Panc1 (cell line): Measurements from ENCODE around the gene WWOX. TPM values are rescaled to one million over a fixed set of nuclear protein-coding genes. Genes with fewer than 3 reads are reported as not detected.

Experiments used
- ATAC-seq: fragments of 200-7000 bp; cut with Tn5 transposase; 2 replicates; pipeline ENCODE4 v1.9.1; 2020; ENCODE audit warnings: mild to moderate bottlenecking, moderate library complexity
- BruUV-seq: library from RNA; stranded (reverse); fragments of 400-500 nt; replicated peaks from 2 replicates; lab custom pipeline; 2021; lab: Mats Ljungman, UMichigan
- CTCF ChIA-PET: fragments of 300-600 bp; sonication (Branson Sonifier 250); formaldehyde crosslinking; loops from one replicate; lab custom pipeline; 2022; ENCODE audit warnings: antibody characterized with exemption; lab: Charles Lee
- POLR2A ChIA-PET: fragments of 300-600 bp; sonication (Branson Sonifier 250); formaldehyde crosslinking; loops from one replicate; lab custom pipeline; 2022; ENCODE audit warnings: antibody characterized with exemption; lab: Charles Lee
- DNase-seq: peaks from one replicate; pipeline ENCODE4 v3.0.0-alpha.2; 2010; ENCODE audit warnings: low read depth, low spot score
- H3K27ac ChIP-seq: 2 replicates; pipeline ENCODE4 v1.5.1; 2011; ENCODE audit warnings: mild to moderate bottlenecking, low read length, inconsistent platforms
- H3K27me3 ChIP-seq: fragments of 200-500 bp; sonication (Bioruptor generic); 2 replicates; pipeline ENCODE4 v1.6.0; 2014; ENCODE audit warnings: low read length, inconsistent platforms; ENCODE audit not compliant: control insufficient read depth, insufficient read depth
- H3K36me3 ChIP-seq: fragments of 200-500 bp; sonication (Bioruptor generic); 2 replicates; pipeline ENCODE4 v1.5.1; 2014; ENCODE audit warnings: inconsistent platforms, mild to moderate bottlenecking, low read length, moderate library complexity; ENCODE audit not compliant: control insufficient read depth, insufficient read depth
- H3K4me1 ChIP-seq: 2 replicates; pipeline ENCODE4 v1.5.1; 2011; ENCODE audit warnings: inconsistent platforms, mild to moderate bottlenecking, low read length, moderate library complexity; ENCODE audit not compliant: control insufficient read depth, insufficient read depth
- H3K4me3 ChIP-seq, 2 experiments: 2 replicates each; pipeline ENCODE4 v1.5.1; 2011 to 2012; ENCODE audit warnings: low read depth in 2 of 2, low read length in 2 of 2, mild to moderate bottlenecking in 2 of 2, inconsistent platforms in 1 of 2, moderate library complexity in 1 of 2
- H3K9me3 ChIP-seq: fragments of 200-500 bp; sonication (Bioruptor generic); 2 replicates; pipeline ENCODE4 v1.5.1; 2014; ENCODE audit warnings: low read depth, mild to moderate bottlenecking, inconsistent platforms, low read length, moderate library complexity; ENCODE audit not compliant: control insufficient read depth, insufficient read depth
- POLR2AphosphoS5 ChIP-seq: IDR thresholded peaks from 2 replicates; pipeline ENCODE4 v1.6.1; 2012; ENCODE audit warnings: mild to moderate bottlenecking, low read depth, low read length, moderate library complexity
- SIN3A ChIP-seq: IDR thresholded peaks from 2 replicates; pipeline ENCODE4 v1.6.1; 2012; ENCODE audit warnings: low read depth, mild to moderate bottlenecking, low read length, moderate library complexity, borderline replicate concordance; ENCODE audit not compliant: insufficient read depth
- TCF7L2 ChIP-seq: IDR thresholded peaks from 2 replicates; pipeline ENCODE4 v1.6.1; 2011; ENCODE audit warnings: mild to moderate bottlenecking, low read depth, low read length, inconsistent platforms
- in situ Hi-C: cut with HindIII; loops from 2 replicates; pipeline ENCODE4 v1.10.0; 2016; ENCODE audit warnings: low sequenced_read_pairs, low pct_unique_long_range_greater_than_20kb
- intact Hi-C: fragments of 100-400 bp; cut with micrococcal nuclease; formaldehyde crosslinking; loops from one replicate; pipeline ENCODE4 v1.10.0; 2022; ENCODE audit not compliant: unreplicated experiment
- total RNA-seq: library from RNA; stranded (reverse); gene quantifications from one replicate; pipeline ENCODE4 v1.2.1, GENCODE V29; 2021; ENCODE audit not compliant: unreplicated experiment
- TF ChIP-seq, protein P1 (sequence below): fragments of 450-650 bp; IDR thresholded peaks from 2 replicates; pipeline ENCODE4 v1.5.1; 2017; ENCODE audit warnings: mild to moderate bottlenecking
- TF ChIP-seq, protein P2 (sequence below), 2 experiments: IDR thresholded peaks; 2 replicates each; pipeline ENCODE4 v1.6.1; 2011 to 2012; ENCODE audit warnings: low read depth in 2 of 2, control low read depth in 1 of 2, low read length in 1 of 2, mild to moderate bottlenecking in 1 of 2, moderate library complexity in 1 of 2; ENCODE audit not compliant: insufficient read depth in 1 of 2

WWOX gene
- total RNA-seq, 1 experiment from 2014 or later: 12.5 TPM

DNA sequence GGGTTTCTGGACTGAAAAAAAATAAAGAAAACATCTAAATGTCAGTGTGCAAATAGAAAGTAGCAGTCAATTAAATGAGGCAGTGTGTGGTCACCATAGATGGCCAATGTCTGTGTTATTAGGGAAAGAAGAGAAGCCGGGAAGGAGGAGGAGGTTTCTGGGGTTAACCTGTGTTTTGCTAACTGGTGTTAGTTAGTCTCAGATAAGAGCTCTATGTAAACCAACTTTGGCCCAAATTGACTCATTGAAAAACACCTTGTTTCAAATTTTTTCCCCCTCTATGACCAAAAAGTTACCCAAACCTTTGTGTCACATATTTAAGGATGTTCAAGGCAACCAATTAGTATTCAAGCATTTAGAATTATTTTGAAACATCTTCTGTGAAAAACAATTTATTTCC lies 970.2 kb downstream of the WWOX start:
- DNase-seq: no peak
- Histone ChIP-seq H3K4me1 (no peaks in the 10 kb centered on the region), H3K27me3 (no peaks in the 10 kb centered on the region; the same call in 1 of the 2 replicates), H3K36me3 (no peaks in the 10 kb centered on the region), H3K9me3 (no peaks in the 10 kb centered on the region), H3K4me3 (no peak overlapping the region), H3K27ac (no peak overlapping the region)
- BruUV-seq: no TSS peak
- ChIA-PET POLR2A (no interaction called here), CTCF (no interaction called here)
- in situ Hi-C loops: no loop called here
- no peak for ATAC-seq
- intact Hi-C loops: no loop called here
- no peak for TF ChIP-seq SIN3A
- TF ChIP-seq, protein P1, sequence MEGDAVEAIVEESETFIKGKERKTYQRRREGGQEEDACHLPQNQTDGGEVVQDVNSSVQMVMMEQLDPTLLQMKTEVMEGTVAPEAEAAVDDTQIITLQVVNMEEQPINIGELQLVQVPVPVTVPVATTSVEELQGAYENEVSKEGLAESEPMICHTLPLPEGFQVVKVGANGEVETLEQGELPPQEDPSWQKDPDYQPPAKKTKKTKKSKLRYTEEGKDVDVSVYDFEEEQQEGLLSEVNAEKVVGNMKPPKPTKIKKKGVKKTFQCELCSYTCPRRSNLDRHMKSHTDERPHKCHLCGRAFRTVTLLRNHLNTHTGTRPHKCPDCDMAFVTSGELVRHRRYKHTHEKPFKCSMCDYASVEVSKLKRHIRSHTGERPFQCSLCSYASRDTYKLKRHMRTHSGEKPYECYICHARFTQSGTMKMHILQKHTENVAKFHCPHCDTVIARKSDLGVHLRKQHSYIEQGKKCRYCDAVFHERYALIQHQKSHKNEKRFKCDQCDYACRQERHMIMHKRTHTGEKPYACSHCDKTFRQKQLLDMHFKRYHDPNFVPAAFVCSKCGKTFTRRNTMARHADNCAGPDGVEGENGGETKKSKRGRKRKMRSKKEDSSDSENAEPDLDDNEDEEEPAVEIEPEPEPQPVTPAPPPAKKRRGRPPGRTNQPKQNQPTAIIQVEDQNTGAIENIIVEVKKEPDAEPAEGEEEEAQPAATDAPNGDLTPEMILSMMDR: no peak
- TF ChIP-seq, protein P2, sequence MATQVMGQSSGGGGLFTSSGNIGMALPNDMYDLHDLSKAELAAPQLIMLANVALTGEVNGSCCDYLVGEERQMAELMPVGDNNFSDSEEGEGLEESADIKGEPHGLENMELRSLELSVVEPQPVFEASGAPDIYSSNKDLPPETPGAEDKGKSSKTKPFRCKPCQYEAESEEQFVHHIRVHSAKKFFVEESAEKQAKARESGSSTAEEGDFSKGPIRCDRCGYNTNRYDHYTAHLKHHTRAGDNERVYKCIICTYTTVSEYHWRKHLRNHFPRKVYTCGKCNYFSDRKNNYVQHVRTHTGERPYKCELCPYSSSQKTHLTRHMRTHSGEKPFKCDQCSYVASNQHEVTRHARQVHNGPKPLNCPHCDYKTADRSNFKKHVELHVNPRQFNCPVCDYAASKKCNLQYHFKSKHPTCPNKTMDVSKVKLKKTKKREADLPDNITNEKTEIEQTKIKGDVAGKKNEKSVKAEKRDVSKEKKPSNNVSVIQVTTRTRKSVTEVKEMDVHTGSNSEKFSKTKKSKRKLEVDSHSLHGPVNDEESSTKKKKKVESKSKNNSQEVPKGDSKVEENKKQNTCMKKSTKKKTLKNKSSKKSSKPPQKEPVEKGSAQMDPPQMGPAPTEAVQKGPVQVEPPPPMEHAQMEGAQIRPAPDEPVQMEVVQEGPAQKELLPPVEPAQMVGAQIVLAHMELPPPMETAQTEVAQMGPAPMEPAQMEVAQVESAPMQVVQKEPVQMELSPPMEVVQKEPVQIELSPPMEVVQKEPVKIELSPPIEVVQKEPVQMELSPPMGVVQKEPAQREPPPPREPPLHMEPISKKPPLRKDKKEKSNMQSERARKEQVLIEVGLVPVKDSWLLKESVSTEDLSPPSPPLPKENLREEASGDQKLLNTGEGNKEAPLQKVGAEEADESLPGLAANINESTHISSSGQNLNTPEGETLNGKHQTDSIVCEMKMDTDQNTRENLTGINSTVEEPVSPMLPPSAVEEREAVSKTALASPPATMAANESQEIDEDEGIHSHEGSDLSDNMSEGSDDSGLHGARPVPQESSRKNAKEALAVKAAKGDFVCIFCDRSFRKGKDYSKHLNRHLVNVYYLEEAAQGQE (IDR thresholded peaks at IDR 0.05; ENCODE audit: insufficient read depth in 1 of 2, low read depth in 2 of 2, low read length in 1 of 2): no peak

DNA sequence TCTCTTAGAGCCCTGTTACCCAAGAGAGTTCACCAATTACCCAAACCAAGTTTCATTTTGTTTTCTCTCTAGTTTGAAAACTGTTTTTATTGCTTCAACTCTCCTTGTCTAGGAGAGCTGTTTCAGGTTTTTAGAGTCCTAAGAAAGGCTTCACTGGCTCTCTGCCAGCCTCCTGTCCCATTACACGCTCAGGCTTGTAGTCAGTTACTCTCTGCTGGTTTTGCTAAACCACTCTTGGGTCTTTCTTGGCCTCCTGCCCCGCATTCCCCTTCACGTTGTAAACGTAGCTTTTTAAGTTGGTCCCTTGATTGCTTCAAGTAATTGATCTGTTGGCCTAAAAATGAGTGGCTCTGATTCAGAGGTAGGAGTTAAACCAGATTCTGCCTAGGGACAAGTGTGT lies 972.0 kb downstream of the WWOX start:
- H3K9me3 ChIP-seq: no peaks in the 10 kb centered on the region
- no peaks in the 10 kb centered on the region; the same call in 1 of the 2 replicates for H3K27me3 ChIP-seq
- ChIA-PET CTCF (no interaction called here), POLR2A (no interaction called here)
- no peak overlapping the region for H3K27ac ChIP-seq
- intact Hi-C loops: no loop called here
- no TSS peak for BruUV-seq
- H3K4me3 ChIP-seq: no peak overlapping the region
- DNase-seq (no peak), ATAC-seq (no peak)
- no peaks in the 10 kb centered on the region for H3K4me1 ChIP-seq
- no peak for TF ChIP-seq POLR2AphosphoS5
- no peak for TF ChIP-seq SIN3A
- TF ChIP-seq, protein P2 (IDR thresholded peaks at IDR 0.05; ENCODE audit: insufficient read depth in 1 of 2, low read depth in 2 of 2, low read length in 1 of 2): no peak
- TF ChIP-seq TCF7L2: no peak
- TF ChIP-seq, protein P1: no peak
- no peaks in the 10 kb centered on the region for H3K36me3 ChIP-seq
- in situ Hi-C loops: no loop called here
